H1 (cell line): Measurements from ENCODE around the gene ELOVL2. TPM values are rescaled to one million over a fixed set of nuclear protein-coding genes. Genes with fewer than 3 reads are reported as not detected.

Experiments used
- CBX5 ChIP-seq: fragments of 300-800, 300-1000 bp; sonication (generic); IDR thresholded peaks from 2 replicates; pipeline ENCODE4 v1.7.1; 2016; ENCODE audit warnings: antibody characterized with exemption, low read length, low read depth
- CHD2 ChIP-seq: IDR thresholded peaks from 2 replicates; pipeline ENCODE4 v1.6.1; 2012; ENCODE audit warnings: low read length, improper control_type of control experiment
- CHD7 ChIP-seq: fragments of 300-600 bp; sonication (generic); IDR thresholded peaks from 2 replicates; pipeline ENCODE4 v1.7.1; 2012; ENCODE audit warnings: low read length, moderate library complexity, mild to moderate bottlenecking, inconsistent platforms; ENCODE audit not compliant: insufficient replicate concordance
- CREB1 ChIP-seq: IDR thresholded peaks from 2 replicates; pipeline ENCODE4 v1.6.1; 2012; ENCODE audit warnings: inconsistent platforms
- EP300 ChIP-seq, 2 experiments: IDR thresholded peaks; 1 replicate in 1 of 2; 2 replicates in 1 of 2; pipeline ENCODE4 v1.6.1; 2011 to 2012; ENCODE audit warnings: low read depth in 2 of 2, low read length in 2 of 2, mild to moderate bottlenecking in 2 of 2, borderline replicate concordance in 1 of 2, inconsistent platforms in 1 of 2, moderate library complexity in 1 of 2
- KDM1A ChIP-seq: fragments of 200-600, 300-600 bp; sonication (generic); IDR thresholded peaks from 2 replicates; pipeline ENCODE4 v1.7.1; 2016; ENCODE audit warnings: mild to moderate bottlenecking, low read length, borderline replicate concordance
- KDM5A ChIP-seq: fragments of 200-600 bp; IDR thresholded peaks from 2 replicates; pipeline ENCODE4 v1.7.1; 2012; ENCODE audit warnings: mild to moderate bottlenecking, low read length, inconsistent platforms, mixed read lengths
- POLR2A ChIP-seq, 2 experiments: IDR thresholded peaks; 1 replicate in 1 of 2; 2 replicates in 1 of 2; pipeline ENCODE4 v1.6.1; 2011; ENCODE audit warnings: low read depth in 2 of 2, low read length in 2 of 2, mild to moderate bottlenecking in 2 of 2; ENCODE audit errors: control extremely low read depth in 1 of 2
- SIN3A ChIP-seq, 2 experiments: IDR thresholded peaks in 1 of 2; conservative IDR thresholded peaks in 1 of 2; 2 replicates each; pipeline ENCODE4 v1.6.1; 2011 to 2012; ENCODE audit warnings: low read length in 2 of 2, improper control_type of control experiment in 1 of 2, low read depth in 1 of 2, mild to moderate bottlenecking in 1 of 2
- SIX5 ChIP-seq: IDR thresholded peaks from 2 replicates; pipeline ENCODE4 v1.6.1; 2011; ENCODE audit warnings: mild to moderate bottlenecking, low read depth, low read length
- SP2 ChIP-seq: IDR thresholded peaks from 2 replicates; pipeline ENCODE4 v1.6.1; 2012; ENCODE audit warnings: mild to moderate bottlenecking, low read length, inconsistent platforms
- TAF1 ChIP-seq: IDR thresholded peaks from 2 replicates; pipeline ENCODE4 v1.6.1; 2011; ENCODE audit warnings: mild to moderate bottlenecking, low read depth, low read length
- TCF12 ChIP-seq: IDR thresholded peaks from 2 replicates; pipeline ENCODE4 v1.6.1; 2011; ENCODE audit warnings: low read depth, mild to moderate bottlenecking, low read length
- YY1 ChIP-seq: IDR thresholded peaks from 2 replicates; pipeline ENCODE4 v1.6.1; 2011; ENCODE audit warnings: low read depth, mild to moderate bottlenecking, low read length
- polyA plus RNA-seq, 7 experiments: library from polyadenylated mRNA; depleted of rRNA in 3 of 7; stranded (reverse) in 5 of 7; unstranded in 2 of 7; fragments of >200 nt in 5 of 7; fragments of 200-250 nt in 2 of 7; gene quantifications; 1 replicate in 5 of 7; 2 replicates in 1 of 7; 4 replicates in 1 of 7; pipeline versions ENCODE4 v1.2.1 to v1.2.3, GENCODE V29; 2011 to 2013; ENCODE audit warnings: missing spikeins in 2 of 7, mixed read lengths in 2 of 7
- total RNA-seq: library from RNA; stranded (reverse); fragmentation: NEBNext Ultra II Directional; extraction: Animal tissue kit (Norgen Biotek cat#: 25700); gene quantifications from 2 replicates; pipeline ENCODE4 v1.2.1, GENCODE V29; 2021

Gene ELOVL2
- total and polyA plus RNA-seq, 2 of the 8 experiments (the other 6 are each of a cell fraction or from before 2014, with no cell fraction given) = 0.42 to 0.89 TPM

- no peak for TF ChIP-seq CHD7
- TF ChIP-seq POLR2A (IDR thresholded peaks at IDR 0.05; ENCODE audit: control extremely low read depth in 1 of 2, low read depth in 2 of 2, low read length in 2 of 2) = no peak
- TF ChIP-seq YY1 = no peak
- TF ChIP-seq SIN3A (conservative IDR thresholded peaks at IDR 0.05 in 1 of 2, IDR thresholded peaks at IDR 0.05 in 1 of 2; ENCODE audit: low read depth in 1 of 2, low read length in 2 of 2) = no peak
- TF ChIP-seq CHD2 = no peak
- TF ChIP-seq KDM5A = no peak
- TF ChIP-seq TAF1 = no peak
- TF ChIP-seq SIX5 = no peak
- TF ChIP-seq EP300 (IDR thresholded peaks at IDR 0.05; ENCODE audit: borderline replicate concordance in 1 of 2, low read depth in 2 of 2, low read length in 2 of 2) = no peak
- TF ChIP-seq TCF12 = no peak
- no peak for TF ChIP-seq SP2
- TF ChIP-seq KDM1A = no peak
- TF ChIP-seq CBX5 = no peak
- TF ChIP-seq CREB1 = no peak
Measured at GRCh38 chr6:10999994-11000393, 44.1 kb downstream of the ELOVL2 start (continued).
